LoVo (cell line): ENCODE results near the gene PCDH10.

ENCODE experiments used
- DNase-seq: peaks from one replicate; pipeline ENCODE4 v3.0.0-alpha.2; 2016; ENCODE audit warnings: low spot score

The PCDH10 gene, protein sequence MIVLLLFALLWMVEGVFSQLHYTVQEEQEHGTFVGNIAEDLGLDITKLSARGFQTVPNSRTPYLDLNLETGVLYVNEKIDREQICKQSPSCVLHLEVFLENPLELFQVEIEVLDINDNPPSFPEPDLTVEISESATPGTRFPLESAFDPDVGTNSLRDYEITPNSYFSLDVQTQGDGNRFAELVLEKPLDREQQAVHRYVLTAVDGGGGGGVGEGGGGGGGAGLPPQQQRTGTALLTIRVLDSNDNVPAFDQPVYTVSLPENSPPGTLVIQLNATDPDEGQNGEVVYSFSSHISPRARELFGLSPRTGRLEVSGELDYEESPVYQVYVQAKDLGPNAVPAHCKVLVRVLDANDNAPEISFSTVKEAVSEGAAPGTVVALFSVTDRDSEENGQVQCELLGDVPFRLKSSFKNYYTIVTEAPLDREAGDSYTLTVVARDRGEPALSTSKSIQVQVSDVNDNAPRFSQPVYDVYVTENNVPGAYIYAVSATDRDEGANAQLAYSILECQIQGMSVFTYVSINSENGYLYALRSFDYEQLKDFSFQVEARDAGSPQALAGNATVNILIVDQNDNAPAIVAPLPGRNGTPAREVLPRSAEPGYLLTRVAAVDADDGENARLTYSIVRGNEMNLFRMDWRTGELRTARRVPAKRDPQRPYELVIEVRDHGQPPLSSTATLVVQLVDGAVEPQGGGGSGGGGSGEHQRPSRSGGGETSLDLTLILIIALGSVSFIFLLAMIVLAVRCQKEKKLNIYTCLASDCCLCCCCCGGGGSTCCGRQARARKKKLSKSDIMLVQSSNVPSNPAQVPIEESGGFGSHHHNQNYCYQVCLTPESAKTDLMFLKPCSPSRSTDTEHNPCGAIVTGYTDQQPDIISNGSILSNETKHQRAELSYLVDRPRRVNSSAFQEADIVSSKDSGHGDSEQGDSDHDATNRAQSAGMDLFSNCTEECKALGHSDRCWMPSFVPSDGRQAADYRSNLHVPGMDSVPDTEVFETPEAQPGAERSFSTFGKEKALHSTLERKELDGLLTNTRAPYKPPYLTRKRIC

DNA sequence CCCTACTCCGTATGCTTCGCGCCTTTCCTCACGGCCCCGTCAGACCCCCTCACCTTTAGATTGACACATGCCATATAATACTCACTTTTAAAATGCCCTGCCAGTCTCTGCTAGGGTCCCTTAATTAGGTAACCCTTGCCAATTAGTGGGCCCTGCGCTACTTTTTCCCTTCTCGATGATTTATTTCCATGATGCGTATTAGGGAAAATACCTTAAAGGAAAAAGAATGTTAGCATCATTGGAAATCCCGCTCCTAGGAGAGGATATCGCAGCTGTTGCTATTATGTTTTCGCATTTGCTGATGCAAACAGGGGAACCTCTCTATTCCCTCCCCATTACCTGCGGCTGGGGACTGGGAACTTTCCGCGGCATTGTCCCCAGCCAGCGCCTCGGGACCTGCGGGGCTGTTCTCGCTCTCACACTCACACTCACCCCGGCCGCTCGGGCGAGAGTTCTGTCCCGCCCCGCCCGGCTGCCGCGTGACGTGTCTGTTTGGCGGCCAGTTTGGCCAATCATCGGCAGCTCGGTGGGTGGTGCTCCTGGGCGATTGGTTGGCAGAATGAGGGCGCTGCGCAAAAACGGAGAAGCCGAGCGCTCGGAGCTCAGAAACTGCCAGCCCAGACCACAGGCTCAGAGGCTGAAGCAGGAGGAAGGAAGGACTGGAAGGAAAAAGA, at the start of gene PCDH10:
PCDH10 (plus strand) TSS at position 605 of the 674 bp plus-strand sequence. CDS start 847 bp downstream, outside the sequence.
- no peak for DNase-seq

GRCh38 chr4:133102043-133102442, 47.1 kb upstream of the PCDH10 start:
- DNase-seq, result no peak

GRCh38 chr4:133102612-133103409, 46.3 kb upstream of the PCDH10 start:
- no peak for DNase-seq

DNA sequence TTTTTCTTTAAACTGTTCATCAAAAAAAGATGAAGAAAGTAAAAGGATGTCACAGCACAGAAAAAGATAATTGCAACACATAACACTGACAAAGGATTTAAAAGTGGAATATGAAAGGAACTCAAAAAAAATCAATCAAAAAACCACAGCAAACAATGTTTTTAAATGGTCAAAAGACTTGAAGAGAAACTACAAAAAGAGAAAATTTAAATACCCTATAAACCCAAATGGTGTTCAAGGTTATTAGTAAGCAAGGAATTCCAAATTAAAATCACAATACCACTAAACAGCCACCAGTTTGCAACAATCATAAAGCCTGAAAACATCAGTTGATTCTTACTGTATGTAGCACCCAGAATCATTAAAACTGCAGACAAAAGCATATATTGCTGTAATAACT, 36.5 kb upstream of the PCDH10 start:
- DNase-seq, result no peak

DNA sequence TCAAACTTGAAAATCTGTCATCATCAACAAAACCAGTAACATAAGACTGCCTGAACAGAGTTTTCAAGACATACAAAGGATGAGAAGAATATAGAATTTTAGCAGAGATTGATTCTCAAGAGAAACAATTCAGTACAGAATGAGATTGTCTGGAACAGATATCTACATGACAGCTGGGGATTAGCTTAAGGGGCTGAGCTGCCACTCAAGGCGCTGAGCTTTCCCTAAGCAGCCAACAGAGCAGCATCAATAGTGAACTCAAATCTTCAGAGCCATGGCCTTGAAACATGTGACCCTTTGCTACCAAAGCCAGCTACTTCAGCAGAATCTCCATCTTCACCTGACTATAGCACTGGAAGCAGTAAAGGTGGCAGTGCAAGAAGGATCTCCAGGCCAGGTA, 24.3 kb upstream of the PCDH10 start:
- DNase-seq, result no peak

GRCh38 chr4:133127500-133127899, 21.6 kb upstream of the PCDH10 start:
- DNase-seq, result no peak

DNA sequence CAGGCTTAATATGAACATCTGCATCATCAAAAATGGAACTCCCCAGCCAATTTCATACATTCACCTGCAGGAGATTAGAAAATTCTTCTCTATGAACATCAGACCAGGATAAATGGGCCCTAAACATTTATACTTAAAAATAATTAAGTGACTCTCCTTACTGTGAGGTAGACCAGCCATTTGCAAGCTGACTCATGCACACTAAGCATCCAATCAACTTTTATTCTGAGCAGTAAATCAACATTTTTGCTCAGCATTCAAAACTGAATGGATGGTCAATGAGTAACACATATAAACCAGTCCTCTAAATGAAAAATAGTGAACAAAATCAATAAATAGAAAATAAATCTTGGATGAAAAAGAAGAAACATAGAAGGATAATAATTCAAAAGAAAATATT, 19.9 kb upstream of the PCDH10 start:
- DNase-seq, result no peak

DNA sequence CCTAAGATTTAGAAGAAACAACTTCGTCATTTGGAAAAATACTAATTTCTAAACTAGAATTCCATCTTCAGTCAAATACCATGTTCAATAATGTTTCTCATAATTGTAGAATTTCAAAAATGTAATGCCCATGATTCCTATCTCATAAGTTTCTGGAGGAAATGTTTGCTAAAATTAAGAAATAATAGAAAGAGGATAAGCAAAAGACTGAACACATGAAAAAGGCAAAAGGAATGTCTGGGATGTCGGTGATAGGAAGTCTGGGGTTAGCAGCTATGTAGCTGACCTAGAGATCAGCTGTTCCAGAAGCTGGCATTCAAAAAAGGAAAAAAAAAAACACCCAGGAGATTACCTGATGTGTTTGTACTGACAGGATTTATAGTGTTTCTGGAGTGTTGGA, 18.9 kb upstream of the PCDH10 start:
- no peak for DNase-seq

DNA sequence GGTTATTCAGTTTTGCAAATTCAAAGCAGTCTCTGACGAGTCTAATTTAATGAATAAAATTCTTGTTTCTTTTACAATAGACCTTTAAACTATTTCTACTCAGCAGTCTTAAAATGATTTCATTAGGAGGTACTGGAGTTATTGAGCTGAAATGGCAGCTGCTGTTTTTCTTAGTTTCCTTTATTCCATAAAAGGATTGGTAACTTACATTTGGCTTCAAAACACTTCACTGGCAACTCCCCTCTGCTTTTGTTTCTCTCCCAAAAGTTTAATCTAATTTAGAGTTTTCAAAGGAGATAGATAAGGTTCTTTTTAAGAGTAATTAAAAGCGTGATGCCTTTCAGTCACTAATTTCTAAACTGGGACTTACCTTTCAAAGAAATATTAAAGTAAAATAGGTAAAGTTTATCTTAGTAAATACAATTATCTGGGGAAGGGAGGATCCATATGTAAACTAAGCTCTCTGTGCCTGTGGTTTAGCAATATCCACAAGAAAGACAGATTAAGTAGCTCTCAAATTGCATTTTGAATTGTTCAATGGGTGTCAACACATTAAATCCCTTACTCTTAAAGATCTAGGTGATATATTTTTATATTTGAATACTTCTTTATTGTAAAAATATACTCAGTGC, 17.1 kb upstream of the PCDH10 start:
- DNase-seq, result no peak

DNA sequence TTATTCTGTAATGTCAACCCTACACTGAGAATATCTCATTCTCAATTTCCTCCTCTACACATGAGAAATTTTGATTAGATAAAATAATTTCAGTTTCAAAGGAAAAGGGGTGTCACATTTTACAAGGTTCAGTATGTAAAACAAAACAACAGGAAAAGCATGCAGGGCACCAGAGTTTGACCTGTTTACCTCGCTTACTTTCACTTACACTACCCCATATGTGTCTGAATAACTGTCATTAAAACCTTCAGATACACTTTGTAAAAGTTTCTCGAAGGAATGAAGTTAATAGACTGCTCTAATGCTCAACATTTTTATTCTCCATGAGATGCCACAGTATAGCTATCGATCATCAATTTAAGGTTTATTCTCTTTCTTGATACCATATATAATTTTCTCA, 12.3 kb upstream of the PCDH10 start:
- no peak for DNase-seq

DNA sequence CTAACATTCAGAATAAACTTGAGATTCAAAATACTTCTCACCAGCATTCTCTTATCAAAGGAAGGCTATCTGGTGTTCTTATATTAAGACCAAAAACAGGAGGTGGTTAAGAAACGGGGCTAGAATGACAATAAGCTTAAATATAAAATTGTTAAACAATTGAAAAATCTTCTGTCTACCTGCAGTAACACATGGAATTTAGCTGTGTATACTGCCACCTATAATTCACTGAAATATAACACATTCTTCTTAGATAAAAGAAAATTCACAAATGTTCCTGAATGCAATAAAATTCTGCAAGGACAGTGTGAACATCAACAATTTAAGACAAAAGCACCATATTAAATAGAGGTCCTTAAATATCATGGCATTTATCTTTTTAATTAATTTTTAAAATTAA, 11.5 kb upstream of the PCDH10 start:
- DNase-seq, result no peak

- no peak for DNase-seq
Observed at GRCh38 chr4:133143775-133144430, 5.2 kb upstream of the PCDH10 start.

DNA sequence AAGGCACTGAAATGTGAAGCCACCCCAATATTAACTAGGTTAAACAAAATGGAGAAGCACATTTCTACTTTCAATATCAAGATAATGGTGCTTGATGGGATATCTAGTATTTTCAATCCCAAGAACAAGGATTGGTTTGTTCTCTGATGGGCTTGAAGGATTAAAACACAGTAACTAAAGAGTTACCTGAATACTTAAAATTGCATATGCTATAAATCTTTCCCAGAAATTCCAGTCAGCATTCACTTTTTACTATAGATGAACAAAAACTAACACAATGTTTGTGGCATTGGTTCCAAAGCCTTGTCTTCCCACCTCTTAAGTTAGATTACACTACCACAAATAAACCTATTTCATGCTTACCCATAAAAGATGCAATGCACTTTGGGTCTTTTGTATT, 3.9 kb upstream of the PCDH10 start:
- no peak for DNase-seq

GRCh38 chr4:133145758-133146573, 3.1 kb upstream of the PCDH10 start:
- DNase-seq, result no peak

DNA sequence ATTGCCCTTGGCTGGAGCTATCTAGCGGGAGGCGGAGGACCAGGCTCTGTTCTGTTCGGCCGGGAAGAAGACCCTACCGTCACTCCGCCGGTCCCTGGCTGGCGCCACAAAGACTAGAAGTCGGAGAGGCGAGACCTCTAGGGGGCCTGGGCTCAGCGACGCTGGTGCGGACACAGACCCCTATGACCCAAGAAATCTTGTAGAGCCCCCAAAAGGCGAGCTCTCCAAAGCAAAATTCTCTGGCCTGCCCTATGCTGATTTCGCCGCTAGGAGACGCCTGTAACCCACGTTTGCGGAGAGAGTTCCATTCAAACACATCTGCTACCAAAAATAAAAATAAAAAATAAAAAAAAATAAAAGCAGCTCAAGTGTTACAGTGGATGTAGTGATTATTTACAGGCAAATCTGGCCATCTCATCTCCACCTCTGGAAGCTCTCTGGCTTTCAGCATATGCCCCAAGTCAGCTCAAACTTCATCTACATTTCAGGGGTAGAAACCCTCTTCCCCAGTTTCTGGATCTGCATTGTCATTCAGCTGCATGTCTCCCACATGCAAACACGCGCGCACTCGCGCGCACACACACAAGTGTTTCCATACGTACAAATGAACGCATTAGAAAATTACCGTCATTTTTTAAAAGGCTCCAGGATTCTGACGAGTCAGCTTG, 2.4 kb upstream of the PCDH10 start:
- DNase-seq, result no peak

GRCh38 chr4:133147286-133147821, 1.7 kb upstream of the PCDH10 start:
- DNase-seq, result no peak

DNA sequence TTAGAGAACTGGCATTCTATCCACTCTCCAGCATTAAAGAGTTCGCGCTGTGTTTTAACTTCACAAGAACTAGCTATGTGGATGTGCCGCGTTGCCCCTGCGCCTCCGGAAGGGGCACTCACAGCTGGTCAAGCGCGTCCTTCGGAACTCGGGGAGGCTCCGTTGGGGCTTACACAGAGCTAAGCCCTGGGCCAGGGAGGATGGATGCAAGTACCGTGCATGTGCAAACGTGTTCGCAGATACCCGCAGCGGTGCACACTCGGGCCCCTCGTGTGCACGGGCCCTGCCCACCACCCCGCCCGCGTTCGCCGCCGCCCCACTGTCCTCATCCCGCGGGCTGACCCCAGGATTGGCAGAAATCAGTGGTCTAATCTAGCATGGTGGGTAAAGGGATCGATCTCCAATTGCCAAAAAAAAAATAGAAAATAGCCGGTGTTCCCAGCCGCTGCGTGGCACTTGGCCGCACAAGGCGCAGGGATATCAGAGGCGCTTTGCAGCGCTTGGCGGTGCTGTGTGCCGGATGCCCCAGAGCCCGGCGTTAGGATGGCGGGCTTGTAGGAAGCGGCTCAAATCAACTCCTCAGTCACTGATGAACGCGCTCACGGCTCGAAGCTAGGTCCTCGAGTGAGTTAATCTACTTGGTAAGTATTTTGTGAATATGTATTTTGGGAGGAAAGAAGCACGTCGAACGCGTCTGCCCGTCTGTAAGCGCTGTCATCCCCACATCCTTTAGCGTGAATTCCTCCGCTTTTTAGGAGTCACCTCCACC, 989 bp upstream of the PCDH10 start:
- no peak for DNase-seq

GRCh38 chr4:133149364-133149695, 236 bp downstream of the PCDH10 start:
- DNase-seq, result no peak
